Measurements from ENCODE around the gene MTOR. TPM values are rescaled to one million over a fixed set of nuclear protein-coding genes. Genes with fewer than 3 reads are reported as not detected.

Gene MTOR
- total and polyA plus RNA-seq, 2 donors (not counting 1 experiment from before 2014, with no cell fraction given), result 30.7 to 50.7 TPM

DNA sequence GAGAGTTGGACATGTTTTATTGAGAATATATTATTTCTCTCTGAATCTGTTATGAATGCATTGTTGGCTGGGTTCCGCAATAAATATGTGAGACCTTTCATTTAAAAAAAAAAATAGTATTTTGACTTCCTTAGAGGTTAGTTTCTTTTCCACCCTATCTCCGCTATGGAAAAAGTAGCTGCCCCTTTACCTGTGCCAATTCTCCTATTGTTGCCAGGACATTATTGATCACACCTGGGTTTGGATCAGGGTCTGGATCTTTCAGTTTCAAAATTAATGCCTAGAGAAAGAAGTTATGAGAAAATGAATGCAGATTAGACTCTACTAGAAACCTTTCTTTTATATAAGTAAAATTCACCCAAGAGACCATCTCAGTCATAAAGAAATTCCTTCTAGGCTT, 29.1 kb downstream of the MTOR start:
- H3K4me2 ChIP-seq (replicated peaks; ENCODE audit: low read depth, low read length, poor library complexity, severe bottlenecking), result no peak overlapping the region
- no peak for ATAC-seq (ENCODE audit: low read depth)

More for the DNA sequence above, 29.1 kb downstream of the MTOR start:
- Histone ChIP-seq H3K4me1 (ENCODE audit: control insufficient read depth in 2 of 2, insufficient read depth in 2 of 2, low read length in 2 of 2) (peaks cover 25 to 36% of the 10 kb centered on the region in 2 donors), H3K79me2 (ENCODE audit: control insufficient read depth, insufficient read depth, low read length) (no peaks in the 10 kb centered on the region), H3K9me3 (ENCODE audit: control extremely low read depth in 1 of 3, control insufficient read depth in 2 of 3, insufficient read depth in 1 of 3, low read length in 2 of 3) (no peaks in the 10 kb centered on the region), H2AFZ (ENCODE audit: insufficient read depth, low read depth, low read length, poor library complexity, severe bottlenecking) (no peak overlapping the region), H3K36me3 (replicated peaks in 1 of 2; ENCODE audit: control extremely low read depth in 1 of 2, control insufficient read depth in 1 of 2, extremely low read depth in 1 of 2, insufficient read depth in 2 of 2, low read length in 1 of 2) (peaks cover 13 to 85% of the 10 kb centered on the region in 2 experiments), H4K20me1 (ENCODE audit: control insufficient read depth, insufficient read depth, low read length, poor library complexity, severe bottlenecking) (no peaks in the 10 kb centered on the region), H3K27ac (ENCODE audit: low read length in 2 of 2) (no peak overlapping the region), H3K27me3 (replicated peaks in 1 of 4; ENCODE audit: control extremely low read depth in 1 of 4, control insufficient read depth in 3 of 4, insufficient read depth in 4 of 4, low read length in 3 of 4) (no peaks in the 10 kb centered on the region), H3K9ac (ENCODE audit: low read length) (no peak overlapping the region), H3K4me3 (ENCODE audit: control extremely low read depth in 1 of 5, extremely low read depth in 1 of 5, insufficient read depth in 1 of 5, low read depth in 2 of 5, low read length in 4 of 5) (no peak overlapping the region)
- POLR2A ChIA-PET, result no interaction called here
- CTCF ChIA-PET, result interaction anchor here (0.7 to 1.5 kb wide), 5 partner anchors 9 to 195 kb away, joined by 3 to 4 read pairs (median 3); no protein-coding TSS in a partner anchor
- Mint-ChIP-seq H3K9me3 (ENCODE audit: insufficient read depth) (no peaks in the 10 kb centered on the region), H3K4me3 (no peak overlapping the region), H3K27ac (no peak overlapping the region), H3K27me3 (no peaks in the 10 kb centered on the region), H3K4me1 (peaks cover 29% of the 10 kb centered on the region)
- no CpG with 5 or more reads among the region's 2 CpGs for WGBS (ENCODE audit: insufficient coverage)
- TF ChIP-seq EZH2 (IDR thresholded peaks at IDR 0.05; ENCODE audit: borderline replicate concordance, insufficient read depth, low read depth, low read length, poor library complexity, severe bottlenecking), result no peak
- no peak for TF ChIP-seq CTCF (IDR thresholded peaks at IDR 0.05)
- no peak for DNase-seq
- intact Hi-C loops (cut with micrococcal nuclease), result no loop called here
